HT1080 (cell line): Measurements from ENCODE around the gene TENM4. TPM values are rescaled to one million over a fixed set of nuclear protein-coding genes. Genes with fewer than 3 reads are reported as not detected.

ENCODE experiments used
- DNase-seq: peaks from one replicate; pipeline ENCODE4 v3.0.0-alpha.2; 2015; ENCODE audit warnings: low read depth
- total RNA-seq: library from RNA; depleted of rRNA; stranded (reverse); fragments of >200 nt; shearing (Covaris generic); gene quantifications from 2 replicates; pipeline ENCODE4 v1.2.3, GENCODE V29; 2014

The TENM4 gene
- total RNA-seq, 1 experiment from 2014 or later: 33.5 TPM

- no peak for DNase-seq
These were observed 91.7 kb downstream of the TENM4 start for GRCh38 chr11:79348976-79349682.

GRCh38 chr11:79346021-79346420, 94.8 kb downstream of the TENM4 start:
- DNase-seq: no peak

- DNase-seq: no peak
These were observed 96.0 kb downstream of the TENM4 start for GRCh38 chr11:79344753-79345294.

- peak; percentile 10 for DNase-seq
These were observed 98.1 kb downstream of the TENM4 start for GRCh38 chr11:79342686-79343085.

GRCh38 chr11:79342236-79342635, 98.6 kb downstream of the TENM4 start:
- no peak for DNase-seq

GRCh38 chr11:79340535-79340934, 100.3 kb downstream of the TENM4 start:
- DNase-seq: no peak

- no peak for DNase-seq
These were observed 103.9 kb downstream of the TENM4 start for GRCh38 chr11:79336797-79337517.

GRCh38 chr11:79335681-79336080, 105.1 kb downstream of the TENM4 start:
- DNase-seq: no peak

- DNase-seq: no peak
These were observed 107.5 kb downstream of the TENM4 start for GRCh38 chr11:79333355-79333754.

GRCh38 chr11:79332017-79332416, 108.8 kb downstream of the TENM4 start:
- no peak for DNase-seq

- DNase-seq: no peak
These were observed 109.5 kb downstream of the TENM4 start for GRCh38 chr11:79331203-79331901.

- no peak for DNase-seq
These were observed 110.2 kb downstream of the TENM4 start for GRCh38 chr11:79330651-79331050.

- DNase-seq: no peak
These were observed 111.3 kb downstream of the TENM4 start for GRCh38 chr11:79329561-79329960.

- no peak for DNase-seq
These were observed 112.4 kb downstream of the TENM4 start for GRCh38 chr11:79328402-79328801.

GRCh38 chr11:79325851-79326250, 115.0 kb downstream of the TENM4 start:
- no peak for DNase-seq

- peak; percentile 53 for DNase-seq
These were observed 119.6 kb downstream of the TENM4 start for GRCh38 chr11:79321263-79321662.

- DNase-seq: no peak
These were observed 125.7 kb downstream of the TENM4 start for GRCh38 chr11:79314906-79315689.

- no peak for DNase-seq
These were observed 127.3 kb downstream of the TENM4 start for GRCh38 chr11:79313530-79313913.

GRCh38 chr11:79312617-79313529, 128.0 kb downstream of the TENM4 start:
- DNase-seq: no peak

- DNase-seq: no peak
These were observed 129.4 kb downstream of the TENM4 start for GRCh38 chr11:79311461-79311860.
